HG03097 (cell line): ENCODE data around the gene CST7.
"Not testable (repeated sequence)": the region's sequence is repeated elsewhere in the genome, so short reads cannot be mapped to it uniquely, and the experiment has no call there.

Experiments
- ATAC-seq: cut with Tn5 transposase; IDR thresholded peaks from one replicate; pipeline ENCODE4 v1.9.1; 2021; ENCODE audit not compliant: unreplicated experiment, low FRiP score

The CST7 gene

GRCh38 chr20:24998631-24999445, 49.8 kb downstream of the CST7 start:
- ATAC-seq: no peak

GRCh38 chr20:24999568-24999967, 50.5 kb downstream of the CST7 start:
- no peak for ATAC-seq

- no peak for ATAC-seq
Measured at GRCh38 chr20:25000268-25000801, 51.3 kb downstream of the CST7 start.

- ATAC-seq: not testable (repeated sequence)
Measured at GRCh38 chr20:25001323-25001722, 52.3 kb downstream of the CST7 start.

GRCh38 chr20:25003002-25003401, 53.9 kb downstream of the CST7 start:
- ATAC-seq: no peak

- ATAC-seq: no peak
Measured at GRCh38 chr20:25005220-25005619, 56.2 kb downstream of the CST7 start.

- no peak for ATAC-seq
Measured at GRCh38 chr20:25005661-25006060, 56.6 kb downstream of the CST7 start.

- ATAC-seq: no peak
Measured at GRCh38 chr20:25006431-25007167, 57.5 kb downstream of the CST7 start.

- ATAC-seq: no peak
Measured at GRCh38 chr20:25007491-25008305, 58.6 kb downstream of the CST7 start.

GRCh38 chr20:25008388-25009217, 59.5 kb downstream of the CST7 start:
- ATAC-seq: no peak
